22Rv1 (cell line): ENCODE results near the gene UTP18.
A peak's percentile ranks its signal among the peaks of the same experiment; 100 is the strongest.
"Not testable (repeated sequence)": the region's sequence is repeated elsewhere in the genome, so short reads cannot be mapped to it uniquely, and the experiment has no call there.

Source experiments
- H3K27ac ChIP-seq: fragments of 450-650 bp; 2 replicates; pipeline ENCODE4 v1.5.1; 2017
- ZFX ChIP-seq: fragments of 450-650 bp; IDR thresholded peaks from 2 replicates; pipeline ENCODE4 v1.6.1; 2017; ENCODE audit warnings: antibody characterized with exemption, borderline replicate concordance
- TF ChIP-seq, protein P1 (sequence below): fragments of 450-650 bp; IDR thresholded peaks from 2 replicates; pipeline ENCODE4 v1.5.1; 2017; ENCODE audit warnings: mild to moderate bottlenecking

Gene UTP18

DNA sequence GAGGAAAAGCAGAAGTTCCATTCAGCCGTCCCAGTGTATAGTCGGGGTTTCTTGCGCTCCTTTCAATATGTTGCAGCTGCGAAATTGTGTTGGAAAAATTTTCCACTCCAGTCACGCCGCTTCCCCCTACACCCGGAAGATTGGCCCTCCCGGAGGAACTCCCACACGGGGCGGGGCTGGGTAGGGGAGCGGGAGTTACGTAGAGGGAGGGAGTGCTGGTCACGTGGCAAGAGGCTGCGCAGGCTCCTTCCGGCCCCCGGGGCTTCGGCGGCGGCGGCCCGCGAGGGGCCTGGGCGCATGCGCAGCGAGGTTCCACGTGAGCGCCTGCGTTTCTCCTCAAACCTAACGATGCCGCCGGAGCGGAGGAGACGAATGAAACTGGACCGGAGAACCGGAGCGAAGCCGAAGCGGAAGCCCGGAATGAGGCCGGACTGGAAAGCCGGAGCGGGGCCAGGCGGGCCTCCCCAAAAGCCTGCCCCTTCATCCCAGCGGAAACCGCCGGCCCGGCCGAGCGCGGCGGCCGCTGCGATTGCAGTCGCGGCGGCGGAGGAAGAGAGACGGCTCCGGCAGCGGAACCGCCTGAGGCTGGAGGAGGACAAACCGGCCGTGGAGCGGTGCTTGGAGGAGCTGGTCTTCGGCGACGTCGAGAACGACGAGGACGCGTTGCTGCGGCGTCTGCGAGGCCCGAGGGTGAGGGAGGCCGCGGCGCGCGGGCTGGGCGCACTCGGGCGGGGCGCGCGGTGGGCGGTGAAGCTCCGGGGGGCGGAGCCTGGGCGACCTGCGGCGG lies at the start of gene UTP18:
TSS of gene UTP18 (plus strand) at position 310 of the 787 bp plus-strand sequence. CDS start at position 349, 39 bp downstream.
- TF ChIP-seq ZFX = no peak
- TF ChIP-seq, protein P1, sequence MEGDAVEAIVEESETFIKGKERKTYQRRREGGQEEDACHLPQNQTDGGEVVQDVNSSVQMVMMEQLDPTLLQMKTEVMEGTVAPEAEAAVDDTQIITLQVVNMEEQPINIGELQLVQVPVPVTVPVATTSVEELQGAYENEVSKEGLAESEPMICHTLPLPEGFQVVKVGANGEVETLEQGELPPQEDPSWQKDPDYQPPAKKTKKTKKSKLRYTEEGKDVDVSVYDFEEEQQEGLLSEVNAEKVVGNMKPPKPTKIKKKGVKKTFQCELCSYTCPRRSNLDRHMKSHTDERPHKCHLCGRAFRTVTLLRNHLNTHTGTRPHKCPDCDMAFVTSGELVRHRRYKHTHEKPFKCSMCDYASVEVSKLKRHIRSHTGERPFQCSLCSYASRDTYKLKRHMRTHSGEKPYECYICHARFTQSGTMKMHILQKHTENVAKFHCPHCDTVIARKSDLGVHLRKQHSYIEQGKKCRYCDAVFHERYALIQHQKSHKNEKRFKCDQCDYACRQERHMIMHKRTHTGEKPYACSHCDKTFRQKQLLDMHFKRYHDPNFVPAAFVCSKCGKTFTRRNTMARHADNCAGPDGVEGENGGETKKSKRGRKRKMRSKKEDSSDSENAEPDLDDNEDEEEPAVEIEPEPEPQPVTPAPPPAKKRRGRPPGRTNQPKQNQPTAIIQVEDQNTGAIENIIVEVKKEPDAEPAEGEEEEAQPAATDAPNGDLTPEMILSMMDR = no peak

DNA sequence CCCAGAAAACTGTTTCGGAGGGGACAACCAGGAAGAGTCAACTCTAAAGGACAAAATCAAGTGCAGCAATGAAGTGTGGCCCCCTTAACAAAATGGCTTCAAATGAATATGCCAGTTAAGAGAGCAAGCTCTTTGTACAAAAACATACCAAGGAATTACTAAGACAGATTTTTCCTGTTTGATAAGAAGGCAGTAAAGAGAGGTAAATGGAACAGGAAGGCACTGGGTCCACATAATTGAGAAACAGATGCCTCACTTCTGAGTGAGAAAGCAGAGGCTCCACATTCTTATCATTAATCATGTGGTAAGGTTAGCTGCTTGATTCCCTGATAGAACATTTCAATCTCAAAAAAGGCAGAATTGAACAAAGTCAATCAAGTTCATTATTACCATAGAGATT lies 45.4 kb upstream of the UTP18 start:
- H3K27ac ChIP-seq = no peak overlapping the region
- TF ChIP-seq ZFX = no peak
- TF ChIP-seq, protein P1 = no peak

More for the DNA sequence above, at the start of gene UTP18:
- peak within 1 kb of the TSS; percentile 92 for H3K27ac ChIP-seq

DNA sequence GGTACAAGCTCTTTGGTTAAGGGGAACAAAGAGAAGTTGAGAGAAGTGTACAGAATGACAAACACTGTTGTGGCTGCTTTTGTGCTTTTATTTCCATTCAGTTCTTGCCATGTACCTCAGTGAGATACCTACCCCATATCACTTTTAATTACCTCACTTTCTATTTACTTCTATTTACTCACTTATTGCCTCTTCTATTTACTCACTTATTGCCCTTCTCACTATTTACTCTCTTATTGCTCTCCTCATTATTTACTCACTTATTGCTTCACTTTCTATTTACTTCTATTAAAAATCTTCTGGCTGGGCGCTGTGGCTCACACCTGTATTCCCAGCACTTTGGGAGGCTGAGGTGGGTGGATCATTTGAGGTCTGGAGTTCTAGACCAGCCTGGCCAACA lies 42.4 kb upstream of the UTP18 start:
- TF ChIP-seq, protein P1 = no peak
- TF ChIP-seq ZFX = no peak
- no peak overlapping the region for H3K27ac ChIP-seq

DNA sequence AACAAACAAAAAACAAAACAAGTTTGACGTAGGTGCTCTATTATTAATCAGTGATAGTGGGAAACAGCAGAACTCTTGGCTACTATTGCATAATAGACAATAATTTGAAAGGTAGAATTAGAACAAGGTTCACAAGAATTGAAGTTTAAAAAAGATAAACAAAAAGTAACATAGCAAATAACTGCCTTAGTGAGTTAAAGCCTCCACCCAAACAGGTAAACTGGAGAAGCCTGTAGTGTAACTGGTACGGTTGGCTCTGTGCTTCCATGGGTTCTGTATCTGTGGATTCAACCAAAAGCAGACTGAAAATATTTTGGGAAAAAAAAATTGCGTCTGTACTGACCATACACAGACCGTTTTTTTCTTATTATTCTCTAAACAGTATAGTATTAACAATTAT lies 39.0 kb upstream of the UTP18 start:
- TF ChIP-seq, protein P1 = no peak
- TF ChIP-seq ZFX = no peak
- no peak overlapping the region for H3K27ac ChIP-seq

DNA sequence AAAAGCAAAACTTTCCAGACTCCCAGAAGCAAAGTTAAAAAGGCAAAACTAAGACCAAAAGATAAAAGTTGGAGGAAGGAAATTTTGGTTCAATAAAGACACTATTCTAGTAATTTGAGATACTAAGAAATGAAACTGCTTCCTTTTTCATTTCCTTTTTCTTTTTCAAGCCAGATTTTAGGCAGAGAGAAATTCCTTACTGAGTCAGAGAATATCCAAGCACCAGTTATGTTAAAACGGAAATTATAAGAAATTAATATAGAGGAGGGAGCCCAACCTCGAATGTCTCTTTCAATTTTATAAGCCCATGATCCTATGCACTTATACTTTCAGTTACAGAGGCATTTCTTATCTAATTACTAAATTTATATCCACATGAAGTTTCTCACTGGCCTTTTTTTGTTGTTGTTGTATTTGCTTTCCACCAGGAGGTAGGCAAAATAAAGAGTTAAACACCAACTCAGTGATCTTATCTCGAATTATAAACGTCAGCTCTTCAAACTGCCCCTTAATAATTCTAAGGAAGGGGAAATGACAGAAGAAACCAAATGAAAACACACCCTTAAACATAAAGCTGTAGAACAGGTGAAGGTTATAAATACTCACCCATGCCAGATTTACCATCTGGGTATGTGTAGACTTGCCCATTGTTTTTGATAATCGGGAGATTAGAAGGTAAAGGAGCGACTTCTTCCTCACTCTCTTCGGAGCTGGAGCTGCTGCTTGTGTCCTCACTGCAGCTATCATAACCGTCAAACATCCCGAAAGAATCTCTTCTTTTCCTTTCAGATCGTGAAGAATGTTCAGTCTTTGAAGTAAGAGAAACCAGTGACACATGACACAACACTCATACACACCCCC lies 35.7 kb upstream of the UTP18 start:
- H3K27ac ChIP-seq = 0 out of 2 replicates have a peak overlapping the region, but pooled peaks have one; percentile 7
- TF ChIP-seq, protein P1 = no peak

DNA sequence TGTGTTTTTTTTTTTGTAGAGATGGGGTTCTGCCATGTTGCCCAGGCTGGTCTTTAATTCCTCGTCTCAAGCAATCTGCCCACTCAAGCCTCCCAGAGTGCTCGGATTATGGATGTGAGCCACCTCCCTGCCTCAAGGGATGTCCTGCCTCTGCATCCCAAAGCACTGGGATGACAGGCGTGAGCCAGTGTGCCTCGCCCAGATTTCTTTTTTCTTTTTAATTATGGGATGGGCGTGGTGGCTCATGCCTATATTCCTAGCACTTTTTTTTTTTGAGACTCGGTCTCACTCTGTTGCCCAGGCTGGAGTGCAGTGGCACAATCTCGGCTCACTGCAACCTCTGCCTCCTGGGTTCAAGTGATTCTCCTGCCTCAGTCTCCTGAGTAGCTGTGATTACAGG lies 34.8 kb upstream of the UTP18 start:
- not testable (repeated sequence) for H3K27ac ChIP-seq

DNA sequence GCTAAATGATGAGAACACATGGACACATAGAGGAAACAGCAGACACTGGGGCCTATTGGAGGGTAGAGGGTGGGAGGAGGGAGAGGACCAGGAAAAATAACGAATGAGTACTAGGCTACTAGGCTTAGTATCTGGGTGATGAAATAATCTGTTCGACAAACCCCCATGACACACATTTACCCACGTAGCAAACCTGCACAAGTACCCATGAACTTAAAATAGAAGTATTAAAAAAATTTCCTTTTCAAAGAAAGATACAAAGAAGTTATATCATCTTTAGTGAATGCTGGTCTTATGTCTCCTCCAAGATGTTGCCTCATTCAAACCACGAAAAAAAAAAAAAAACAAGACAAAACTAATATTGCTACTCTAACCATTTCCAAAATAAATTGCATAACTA lies 32.2 kb upstream of the UTP18 start:
- no peak overlapping the region for H3K27ac ChIP-seq
- no peak for TF ChIP-seq ZFX
- TF ChIP-seq, protein P1 = no peak
